Neural cell (in vitro differentiated cells): ENCODE results near the gene SDHB.

Experiments
- EP300 ChIP-seq: fragments of 450-650 bp; conservative IDR thresholded peaks from 2 replicates; pipeline ENCODE4 v1.6.1; 2014; ENCODE audit warnings: antibody characterized with exemption, mild to moderate bottlenecking, moderate library complexity; ENCODE audit not compliant: poor library complexity, severe bottlenecking
- EZH2 ChIP-seq: fragments of 200-600, 300-800 bp; shearing (Covaris generic), sonication (generic); IDR thresholded peaks from 2 replicates; pipeline ENCODE4 v1.6.1; 2014; ENCODE audit warnings: antibody characterized with exemption, low read length, borderline replicate concordance, mild to moderate bottlenecking; ENCODE audit not compliant: insufficient read depth, poor library complexity, severe bottlenecking
- MXI1 ChIP-seq: fragments of 450-650 bp; conservative IDR thresholded peaks from 2 replicates; pipeline ENCODE4 v1.6.1; 2014; ENCODE audit warnings: antibody characterized with exemption, mild to moderate bottlenecking; ENCODE audit not compliant: poor library complexity, severe bottlenecking
- POLR2AphosphoS5 ChIP-seq: IDR thresholded peaks from 2 replicates; pipeline ENCODE4 v1.6.1; 2012
- TAF1 ChIP-seq: IDR thresholded peaks from 2 replicates; pipeline ENCODE4 v1.6.1; 2012; ENCODE audit warnings: low read depth
- TF ChIP-seq, protein P1 (sequence below): fragments of 450-650 bp; IDR thresholded peaks from 2 replicates; pipeline ENCODE4 v1.5.1; 2014; ENCODE audit warnings: antibody characterized with exemption, mild to moderate bottlenecking, moderate library complexity; ENCODE audit not compliant: poor library complexity, severe bottlenecking

- peak; percentile 88 for TF ChIP-seq MXI1
- TF ChIP-seq, protein P1, sequence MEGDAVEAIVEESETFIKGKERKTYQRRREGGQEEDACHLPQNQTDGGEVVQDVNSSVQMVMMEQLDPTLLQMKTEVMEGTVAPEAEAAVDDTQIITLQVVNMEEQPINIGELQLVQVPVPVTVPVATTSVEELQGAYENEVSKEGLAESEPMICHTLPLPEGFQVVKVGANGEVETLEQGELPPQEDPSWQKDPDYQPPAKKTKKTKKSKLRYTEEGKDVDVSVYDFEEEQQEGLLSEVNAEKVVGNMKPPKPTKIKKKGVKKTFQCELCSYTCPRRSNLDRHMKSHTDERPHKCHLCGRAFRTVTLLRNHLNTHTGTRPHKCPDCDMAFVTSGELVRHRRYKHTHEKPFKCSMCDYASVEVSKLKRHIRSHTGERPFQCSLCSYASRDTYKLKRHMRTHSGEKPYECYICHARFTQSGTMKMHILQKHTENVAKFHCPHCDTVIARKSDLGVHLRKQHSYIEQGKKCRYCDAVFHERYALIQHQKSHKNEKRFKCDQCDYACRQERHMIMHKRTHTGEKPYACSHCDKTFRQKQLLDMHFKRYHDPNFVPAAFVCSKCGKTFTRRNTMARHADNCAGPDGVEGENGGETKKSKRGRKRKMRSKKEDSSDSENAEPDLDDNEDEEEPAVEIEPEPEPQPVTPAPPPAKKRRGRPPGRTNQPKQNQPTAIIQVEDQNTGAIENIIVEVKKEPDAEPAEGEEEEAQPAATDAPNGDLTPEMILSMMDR: peak; percentile 25
- no peak for TF ChIP-seq EZH2
- TF ChIP-seq EP300: peak; percentile 51
- peak; percentile 97 for TF ChIP-seq POLR2AphosphoS5
- TF ChIP-seq TAF1: peak; percentile 72
These were observed at the start of gene SDHB for GRCh38 chr1:17053685-17054410.
